GM12878 (cell line): Measurements from ENCODE around the gene INHA. TPM values are rescaled to one million over a fixed set of nuclear protein-coding genes. Genes with fewer than 3 reads are reported as not detected.

Experiments used
- ATAC-seq: fragments of 200-7000 bp; cut with Tn5 transposase; 3 replicates; pipeline ENCODE4 v1.9.1; 2020; ENCODE audit warnings: mild to moderate bottlenecking, moderate library complexity
- BruUV-seq: library from RNA; stranded (reverse); fragments of 400-500 nt; replicated peaks from 2 replicates; lab custom pipeline; 2021; lab: Mats Ljungman, UMichigan
- CTCF ChIA-PET: fragments of 300-600 bp; sonication (Branson Sonifier 250); formaldehyde crosslinking; extraction: SDS; loops from one replicate; lab custom pipeline; 2021; ENCODE audit warnings: inconsistent platforms; lab: Yijun Ruan, JAX
- POLR2A ChIA-PET: fragments of 350-600 bp; formaldehyde crosslinking; extraction: SDS; loops from one replicate; lab custom pipeline; 2021; ENCODE audit warnings: inconsistent platforms; lab: Charles Lee
- RAD21 ChIA-PET: fragments of 300-600 bp; sonication (Branson Sonifier 250); formaldehyde crosslinking; loops from one replicate; lab custom pipeline; 2023; ENCODE audit warnings: antibody characterized with exemption; ENCODE audit not compliant: unreplicated experiment; lab: Charles Lee
- SMC1A ChIA-PET: fragments of 300-600 bp; sonication (Branson Sonifier 250); formaldehyde crosslinking; loops from one replicate; lab custom pipeline; 2023; ENCODE audit not compliant: unreplicated experiment, uncharacterized antibody; lab: Charles Lee
- DNase-seq: peaks from one replicate; pipeline ENCODE4 v3.0.0-alpha.2; 2011; ENCODE audit warnings: low read depth, low spot score
- FAIRE-seq: peaks from 3 replicates; lab custom pipeline; 2011; peaks lifted over from hg19 to GRCh38; lab: Jason Lieb, UNC
- H2AFZ ChIP-seq: 2 replicates; pipeline ENCODE4 v1.6.0; 2011; ENCODE audit warnings: low read depth, low read length, control low read depth; ENCODE audit not compliant: control insufficient read depth
- H3K27ac ChIP-seq: 2 replicates; pipeline ENCODE4 v1.5.1; 2011; ENCODE audit warnings: control low read depth; ENCODE audit not compliant: control insufficient read depth, insufficient read depth
- H3K27me3 ChIP-seq, 2 experiments: replicated peaks in 1 of 2; 2 replicates each; pipeline versions ENCODE4 v1.6.0 to v1.6.1; 2011; ENCODE audit warnings: low read length in 1 of 2; ENCODE audit not compliant: control insufficient read depth in 2 of 2, insufficient read depth in 2 of 2
- H3K36me3 ChIP-seq, 2 experiments: 2 replicates each; pipeline ENCODE4 v1.5.1; 2011; ENCODE audit warnings: low read length in 1 of 2; ENCODE audit not compliant: control insufficient read depth in 2 of 2, insufficient read depth in 2 of 2
- H3K4me1 ChIP-seq: 2 replicates; pipeline ENCODE4 v1.6.1; 2011; ENCODE audit warnings: mild to moderate bottlenecking, low read length, moderate library complexity, mixed read lengths; ENCODE audit not compliant: control insufficient read depth, insufficient read depth
- H3K4me2 ChIP-seq: 2 replicates; pipeline ENCODE4 v1.6.0; 2011; ENCODE audit warnings: control low read depth; ENCODE audit not compliant: control insufficient read depth, insufficient read depth
- H3K4me3 ChIP-seq: fragments of 200-600 bp; sonication (generic); 2 replicates; pipeline ENCODE4 v1.5.1; 2016
- H3K79me2 ChIP-seq: 2 replicates; pipeline ENCODE4 v1.6.0; 2011; ENCODE audit warnings: low read length; ENCODE audit not compliant: control insufficient read depth, insufficient read depth
- H3K9ac ChIP-seq: 2 replicates; pipeline ENCODE4 v1.8.0; 2011; ENCODE audit warnings: low read length, control low read depth, mixed read lengths; ENCODE audit not compliant: control insufficient read depth, insufficient read depth
- H3K9me3 ChIP-seq: replicated peaks from 3 replicates; pipeline ENCODE4 v1.5.1; 2011; ENCODE audit warnings: mild to moderate bottlenecking, low read length; ENCODE audit not compliant: control insufficient read depth, insufficient read depth
- H4K20me1 ChIP-seq: 2 replicates; pipeline ENCODE4 v1.6.0; 2011; ENCODE audit not compliant: control insufficient read depth, insufficient read depth
- CHD1 ChIP-seq: IDR thresholded peaks from 2 replicates; pipeline ENCODE4 v1.6.1; 2012; ENCODE audit warnings: low read depth, low read length, improper control_type of control experiment
- CHD4 ChIP-seq: fragments of 200-600 bp; sonication (generic); IDR thresholded peaks from 2 replicates; pipeline ENCODE4 v1.6.1; 2016; ENCODE audit warnings: mild to moderate bottlenecking
- POU2F2 ChIP-seq: IDR thresholded peaks from 3 replicates; pipeline ENCODE4 v1.6.1; 2011; ENCODE audit warnings: low read depth, mild to moderate bottlenecking, low read length, borderline replicate concordance
- SKIL ChIP-seq: fragments of 450-650 bp; IDR thresholded peaks from 2 replicates; pipeline ENCODE4 v1.6.1; 2017; ENCODE audit warnings: mild to moderate bottlenecking, low read depth, inconsistent platforms; ENCODE audit not compliant: poor library complexity, severe bottlenecking
- SREBF1 ChIP-seq: IDR thresholded peaks from 2 replicates; pipeline ENCODE4 v1.6.1; 2012; ENCODE audit warnings: mild to moderate bottlenecking, low read length
- TBL1XR1 ChIP-seq: IDR thresholded peaks from 2 replicates; pipeline ENCODE4 v1.6.1; 2012; ENCODE audit warnings: low read depth, low read length, improper control_type of control experiment
- ZNF217 ChIP-seq: fragments of 450-650 bp; IDR thresholded peaks from 2 replicates; pipeline ENCODE4 v1.6.1; 2017; ENCODE audit warnings: antibody characterized with exemption, mild to moderate bottlenecking
- ZSCAN29 ChIP-seq: fragments of 450-650 bp; IDR thresholded peaks from 2 replicates; pipeline ENCODE4 v1.6.1; 2017; ENCODE audit warnings: mild to moderate bottlenecking, moderate library complexity
- whole genome bisulfite sequencing: methylation state at CpG from one replicate; pipeline ENCODE4 v1.1.6; 2016; ENCODE audit warnings: low lambda C conversion rate; ENCODE audit not compliant: insufficient replicate concordance, insufficient coverage; ENCODE audit errors: missing lambda C conversion rate; 5-methylcytosine and 5-hydroxymethylcytosine counted together
- in situ Hi-C: fragments of 300-500 bp; cut with MboI; formaldehyde crosslinking; loops from 9 replicates; pipeline ENCODE4 v1.14.3; 2018; ENCODE audit warnings: mixed read lengths
- intact Hi-C: fragments of 100-400 bp; cut with micrococcal nuclease; formaldehyde crosslinking; loops from one replicate; pipeline ENCODE4 v1.14.2; 2022; ENCODE audit not compliant: unreplicated experiment
- polyA plus RNA-seq, 11 experiments: library from polyadenylated mRNA; depleted of rRNA in 4 of 11; unstranded in 6 of 11; stranded (reverse) in 5 of 11; fragments of >200 nt; fragmentation: Nextera tagmentation in 4 of 11; fragmentation: Illumina TruSeq in 1 of 11; extraction: Ambion mirVana in 4 of 11; extraction: Trizol in 1 of 11; gene quantifications; 1 replicate in 1 of 11; 2 replicates in 10 of 11; pipeline versions ENCODE4 v1.2.1 to v1.2.3, GENCODE V29; 2011 to 2016; ENCODE audit warnings: inconsistent platforms in 2 of 11, missing spikeins in 2 of 11, low read depth in 1 of 11
- total RNA-seq, 4 experiments: library from RNA; depleted of rRNA in 3 of 4; stranded (reverse); fragments of >200 nt in 3 of 4; fragmentation: Illumina TruSeq in 1 of 4; extraction: Trizol in 1 of 4; gene quantifications; 2 replicates each; pipeline versions ENCODE4 v1.2.1 to v1.2.3, GENCODE V29; 2013 to 2021

The INHA gene
- total and polyA plus RNA-seq, 10 of the 15 experiments (the other 5 are each of a cell fraction or from before 2014, with no cell fraction given) = not detected

GRCh38 chr2:219538956-219539788, 32.9 kb upstream of the INHA start (continued):
- TF ChIP-seq SKIL (no peak), SREBF1 (no peak), ZNF217 (no peak), CHD1 (no peak), POU2F2 (no peak), ZSCAN29 (no peak)

GRCh38 chr2:219539926-219540678, 32.0 kb upstream of the INHA start:
- no peak for FAIRE-seq
- intact Hi-C loops = loop anchor here (2.0 kb wide), 1 partner anchor 59 kb away; no protein-coding TSS in a partner anchor
- Histone ChIP-seq H3K9ac (no peak overlapping the region), H3K27ac (no peak overlapping the region), H3K9me3 (no peaks in the 10 kb centered on the region), H3K4me1 (peaks cover 3% of the 10 kb centered on the region; the same call in 1 of the 2 replicates), H4K20me1 (no peaks in the 10 kb centered on the region), H3K36me3 (no peaks in the 10 kb centered on the region; a peak in 1 of 4 replicates), H2AFZ (no peak overlapping the region), H3K79me2 (no peaks in the 10 kb centered on the region), H3K4me3 (no peak overlapping the region), H3K4me2 (no peak overlapping the region), H3K27me3 (peaks cover 0 to 3% of the 10 kb centered on the region in 2 experiments; a peak in 1 of 4 replicates)
- CTCF ChIA-PET = interaction anchor here (0.6 to 4.6 kb wide), 12 partner anchors 8 to 151 kb away, joined by 3 to 68 read pairs (median 4); partner anchors contain the start of gene STK11IP
- WGBS = 84% methylated on average over 46 of the region's 46 CpGs
- RAD21 ChIA-PET = interaction anchor here (1.0 to 3.7 kb wide), 3 partner anchors 10 to 150 kb away, joined by 4 to 25 read pairs (median 20); no protein-coding TSS in a partner anchor
- DNase-seq = no peak
- BruUV-seq = no TSS peak
- ATAC-seq = no peak
- SMC1A ChIA-PET = interaction anchor here (0.6 to 2.5 kb wide), 3 partner anchors 87 to 150 kb away, joined by 3 to 17 read pairs (median 12); no protein-coding TSS in a partner anchor
- no peak for TF ChIP-seq TBL1XR1
- no peak for TF ChIP-seq CHD4
- in situ Hi-C loops = loop anchor here (5.0 kb wide), 1 partner anchor 147 kb away; no protein-coding TSS in a partner anchor
- POLR2A ChIA-PET = no interaction called here
